Parathyroid adenoma (tissue), 2 donors: ENCODE results near the gene RAB19.
"Not testable (repeated sequence)": the region's sequence is repeated elsewhere in the genome, so short reads cannot be mapped to it uniquely, and the experiment has no call there.

Experiments
- H2AFZ ChIP-seq: fragments of 300-600 bp; sonication (generic); one replicate; pipeline ENCODE4 v1.7.0; 2017; ENCODE audit warnings: antibody characterized with exemption, mild to moderate bottlenecking
- H3K27ac ChIP-seq: fragments of 300-600 bp; sonication (generic); one replicate; pipeline ENCODE4 v1.7.0; 2017
- H3K27me3 ChIP-seq: fragments of 300-600 bp; sonication (generic); one replicate; pipeline ENCODE4 v1.7.0; 2017; ENCODE audit warnings: low read length; ENCODE audit not compliant: control insufficient read depth, insufficient read depth
- H3K36me3 ChIP-seq: fragments of 300-600 bp; sonication (generic); one replicate; pipeline ENCODE4 v1.7.0; 2017; ENCODE audit warnings: low read length; ENCODE audit not compliant: control insufficient read depth, insufficient read depth
- H3K4me1 ChIP-seq: fragments of 300-600 bp; sonication (generic); one replicate; pipeline ENCODE4 v1.7.0; 2017; ENCODE audit warnings: control low read depth
- H3K4me2 ChIP-seq: fragments of 300-600 bp; sonication (generic); one replicate; pipeline ENCODE4 v1.7.0; 2017; ENCODE audit warnings: low read length
- H3K4me3 ChIP-seq: fragments of 300-600 bp; sonication (generic); one replicate; pipeline ENCODE4 v1.7.0; 2017; ENCODE audit warnings: low read depth, low read length
- H3K79me2 ChIP-seq: fragments of 300-600 bp; sonication (generic); one replicate; pipeline ENCODE4 v1.7.0; 2017; ENCODE audit warnings: control low read depth
- H3K9ac ChIP-seq: fragments of 300-600 bp; sonication (generic); one replicate; pipeline ENCODE4 v1.7.0; 2017; ENCODE audit warnings: mild to moderate bottlenecking
- H3K9me3 ChIP-seq: fragments of 300-600 bp; sonication (generic); one replicate; pipeline ENCODE4 v1.7.0; 2017; ENCODE audit warnings: low read length; ENCODE audit not compliant: control insufficient read depth
- TF ChIP-seq, protein P1 (sequence below): fragments of 300-600 bp; sonication (generic); IDR thresholded peaks from one replicate; pipeline ENCODE4 v1.7.0; 2017; ENCODE audit warnings: antibody characterized with exemption, mild to moderate bottlenecking
- donor health status: primary hyperparathyroidism.

Gene RAB19

DNA sequence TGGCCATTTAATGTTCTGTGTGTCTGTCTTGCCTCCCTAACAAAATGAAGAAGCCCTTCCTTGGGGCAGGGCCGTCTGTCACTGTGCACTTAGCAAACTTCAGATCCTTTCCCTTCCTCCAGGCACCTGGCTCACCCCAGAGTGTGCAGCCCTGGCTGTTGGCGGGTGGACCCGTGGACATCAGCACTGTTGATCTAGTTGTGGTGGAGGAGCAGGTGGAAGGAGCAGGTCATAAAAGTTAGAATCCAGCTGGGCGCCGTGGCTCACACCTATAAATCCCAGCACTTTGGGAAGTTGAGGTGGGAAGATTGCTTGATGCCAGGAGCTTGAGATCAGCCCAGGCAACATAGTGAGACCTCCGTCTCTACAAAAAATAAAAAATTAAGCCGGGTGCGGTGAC, 12.7 kb downstream of the RAB19 start:
- H3K4me1 ChIP-seq = no peaks in the 10 kb centered on the region

DNA sequence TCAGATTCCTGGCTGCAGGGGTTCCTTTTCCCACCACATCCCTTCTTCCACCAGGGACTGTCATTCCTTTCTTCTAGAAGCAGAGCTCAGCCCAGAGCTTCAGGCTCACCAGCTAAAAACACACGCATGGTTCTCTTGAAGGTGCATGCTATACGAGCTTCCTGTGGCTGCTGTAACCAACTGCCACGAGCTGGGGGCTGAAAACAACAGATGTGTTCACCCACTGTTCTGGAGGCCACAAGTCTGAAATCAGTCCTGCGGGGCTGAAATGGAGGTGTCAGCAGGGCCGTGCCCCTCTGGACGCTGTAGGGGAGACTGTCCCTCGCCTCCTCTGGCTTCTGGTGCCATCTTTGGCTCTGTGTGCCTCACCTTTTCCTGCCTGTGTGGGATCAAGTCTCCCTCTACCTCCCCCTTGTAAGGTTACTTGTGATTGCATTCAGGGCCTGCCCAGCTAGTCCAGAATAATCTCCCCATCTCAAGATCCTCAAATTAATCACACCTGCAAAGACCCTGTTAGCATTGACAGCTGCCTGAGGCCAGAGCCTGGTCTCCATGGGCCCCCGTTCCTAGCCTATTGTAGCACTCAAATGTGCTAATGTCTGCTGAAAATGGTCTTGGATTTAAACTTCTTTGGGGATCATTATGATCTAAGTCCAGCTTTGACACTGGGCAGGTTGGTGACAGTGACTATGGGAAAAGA, 13.7 kb downstream of the RAB19 start:
- Histone ChIP-seq H3K9me3 (no peaks in the 10 kb centered on the region), H3K36me3 (no peaks in the 10 kb centered on the region)

More for the DNA sequence above, 12.7 kb downstream of the RAB19 start:
- H2AFZ ChIP-seq = no peak overlapping the region
- no peak overlapping the region for H3K9ac ChIP-seq
- TF ChIP-seq, protein P1, sequence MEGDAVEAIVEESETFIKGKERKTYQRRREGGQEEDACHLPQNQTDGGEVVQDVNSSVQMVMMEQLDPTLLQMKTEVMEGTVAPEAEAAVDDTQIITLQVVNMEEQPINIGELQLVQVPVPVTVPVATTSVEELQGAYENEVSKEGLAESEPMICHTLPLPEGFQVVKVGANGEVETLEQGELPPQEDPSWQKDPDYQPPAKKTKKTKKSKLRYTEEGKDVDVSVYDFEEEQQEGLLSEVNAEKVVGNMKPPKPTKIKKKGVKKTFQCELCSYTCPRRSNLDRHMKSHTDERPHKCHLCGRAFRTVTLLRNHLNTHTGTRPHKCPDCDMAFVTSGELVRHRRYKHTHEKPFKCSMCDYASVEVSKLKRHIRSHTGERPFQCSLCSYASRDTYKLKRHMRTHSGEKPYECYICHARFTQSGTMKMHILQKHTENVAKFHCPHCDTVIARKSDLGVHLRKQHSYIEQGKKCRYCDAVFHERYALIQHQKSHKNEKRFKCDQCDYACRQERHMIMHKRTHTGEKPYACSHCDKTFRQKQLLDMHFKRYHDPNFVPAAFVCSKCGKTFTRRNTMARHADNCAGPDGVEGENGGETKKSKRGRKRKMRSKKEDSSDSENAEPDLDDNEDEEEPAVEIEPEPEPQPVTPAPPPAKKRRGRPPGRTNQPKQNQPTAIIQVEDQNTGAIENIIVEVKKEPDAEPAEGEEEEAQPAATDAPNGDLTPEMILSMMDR = no peak
- no peak overlapping the region for H3K4me2 ChIP-seq
- H3K79me2 ChIP-seq = no peaks in the 10 kb centered on the region
- no peaks in the 10 kb centered on the region for H3K36me3 ChIP-seq
- H3K27me3 ChIP-seq = no peaks in the 10 kb centered on the region
- no peaks in the 10 kb centered on the region for H3K9me3 ChIP-seq
- H3K4me3 ChIP-seq = no peak overlapping the region
- no peak overlapping the region for H3K27ac ChIP-seq

DNA sequence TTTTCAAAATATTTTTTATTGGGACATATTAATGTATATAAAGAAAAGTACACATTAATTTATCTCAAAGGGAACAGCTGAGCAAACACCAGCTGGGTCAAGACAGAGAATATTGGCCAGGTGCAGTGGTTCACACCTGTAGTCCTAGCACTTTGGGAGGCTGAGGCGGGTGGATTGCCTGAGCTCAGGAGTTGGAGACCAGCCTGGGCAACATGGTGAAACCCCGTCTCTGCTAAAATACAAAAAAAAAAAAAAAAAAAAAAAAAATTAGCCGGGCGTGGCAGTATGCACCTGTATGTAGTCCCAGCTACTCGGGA, 14.3 kb downstream of the RAB19 start:
- H3K4me3 ChIP-seq = not testable (repeated sequence)

More for the DNA sequence above, 13.7 kb downstream of the RAB19 start:
- H3K9ac ChIP-seq = no peak overlapping the region
- TF ChIP-seq, protein P1 = no peak
- H3K27ac ChIP-seq = no peak overlapping the region
- H3K79me2 ChIP-seq = no peaks in the 10 kb centered on the region
- H3K27me3 ChIP-seq = no peaks in the 10 kb centered on the region
- no peak overlapping the region for H2AFZ ChIP-seq
- H3K4me1 ChIP-seq = no peaks in the 10 kb centered on the region
- H3K4me2 ChIP-seq = no peak overlapping the region
- H3K4me3 ChIP-seq = no peak overlapping the region

DNA sequence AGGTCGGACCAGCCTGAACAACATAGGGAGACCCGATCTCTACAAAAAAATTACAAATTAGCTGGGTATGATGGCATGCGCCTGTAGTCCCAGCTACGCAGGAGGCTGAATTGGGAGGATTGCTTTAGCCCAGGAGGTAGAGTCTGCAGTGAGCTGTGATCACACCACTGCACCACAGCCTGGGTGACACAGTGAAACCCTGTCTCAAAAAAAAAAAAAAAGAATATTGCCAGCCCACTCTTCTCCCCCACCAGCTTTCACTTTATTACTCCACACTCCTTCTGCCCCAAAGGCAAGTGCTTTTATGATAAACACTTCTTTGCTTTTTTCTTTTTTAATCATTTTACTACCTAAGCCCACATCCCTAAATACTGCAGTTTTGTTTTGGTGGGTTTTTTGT, 14.8 kb downstream of the RAB19 start:
- H3K79me2 ChIP-seq = no peaks in the 10 kb centered on the region
- no peak overlapping the region for H3K4me3 ChIP-seq
- TF ChIP-seq, protein P1 = no peak
- no peaks in the 10 kb centered on the region for H3K4me1 ChIP-seq
- H3K9me3 ChIP-seq = no peaks in the 10 kb centered on the region
- H3K27ac ChIP-seq = no peak overlapping the region
- no peak overlapping the region for H3K4me2 ChIP-seq
- H3K27me3 ChIP-seq = no peaks in the 10 kb centered on the region
- H3K9ac ChIP-seq = no peak overlapping the region
- H2AFZ ChIP-seq = no peak overlapping the region
- no peaks in the 10 kb centered on the region for H3K36me3 ChIP-seq

More for the DNA sequence above, 14.3 kb downstream of the RAB19 start:
- H3K4me2 ChIP-seq, H3K9ac ChIP-seq, H2AFZ ChIP-seq, H3K4me1 ChIP-seq, H3K9me3 ChIP-seq, H3K79me2 ChIP-seq, H3K36me3 ChIP-seq, H3K27ac ChIP-seq, H3K27me3 ChIP-seq: not testable (repeated sequence)

DNA sequence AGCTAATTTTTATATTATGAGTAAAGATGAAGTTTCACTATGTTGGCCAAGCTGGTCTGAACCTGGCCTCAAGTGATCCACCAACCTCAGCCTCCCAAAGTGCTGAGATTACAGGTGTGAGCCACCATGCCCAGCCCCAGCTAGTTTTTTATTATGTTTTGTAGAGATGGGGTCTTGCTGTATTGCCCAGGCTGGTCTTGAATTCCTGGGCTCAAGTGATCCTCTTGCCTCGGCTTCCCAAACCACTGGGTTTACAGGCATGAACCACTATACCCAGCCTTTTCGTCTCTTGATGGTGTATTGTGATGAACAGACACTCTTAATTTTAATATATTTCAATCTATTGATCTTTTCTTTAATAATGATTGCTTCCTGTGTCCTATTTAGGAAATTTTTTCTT, 17.7 kb downstream of the RAB19 start:
- Histone ChIP-seq H3K79me2 (no peaks in the 10 kb centered on the region), H3K9me3 (no peaks in the 10 kb centered on the region), H3K27ac (no peak overlapping the region), H3K4me3 (no peak overlapping the region), H3K9ac (no peak overlapping the region), H2AFZ (no peak overlapping the region), H3K36me3 (no peaks in the 10 kb centered on the region), H3K4me1 (no peaks in the 10 kb centered on the region), H3K4me2 (no peak overlapping the region), H3K27me3 (no peaks in the 10 kb centered on the region)
- TF ChIP-seq, protein P1 = no peak
